Fibroblast of peridontal ligament (primary cell): ENCODE measurements around the gene SPDEF.

ENCODE experiments used
- DNase-seq: peaks from one replicate; pipeline ENCODE4 v3.0.0-alpha.2; 2010; ENCODE audit errors: extremely low read depth

SPDEF gene

GRCh38 chr6:34544776-34545471 lies 11.2 kb downstream of the SPDEF start:
- no peak for DNase-seq

DNA sequence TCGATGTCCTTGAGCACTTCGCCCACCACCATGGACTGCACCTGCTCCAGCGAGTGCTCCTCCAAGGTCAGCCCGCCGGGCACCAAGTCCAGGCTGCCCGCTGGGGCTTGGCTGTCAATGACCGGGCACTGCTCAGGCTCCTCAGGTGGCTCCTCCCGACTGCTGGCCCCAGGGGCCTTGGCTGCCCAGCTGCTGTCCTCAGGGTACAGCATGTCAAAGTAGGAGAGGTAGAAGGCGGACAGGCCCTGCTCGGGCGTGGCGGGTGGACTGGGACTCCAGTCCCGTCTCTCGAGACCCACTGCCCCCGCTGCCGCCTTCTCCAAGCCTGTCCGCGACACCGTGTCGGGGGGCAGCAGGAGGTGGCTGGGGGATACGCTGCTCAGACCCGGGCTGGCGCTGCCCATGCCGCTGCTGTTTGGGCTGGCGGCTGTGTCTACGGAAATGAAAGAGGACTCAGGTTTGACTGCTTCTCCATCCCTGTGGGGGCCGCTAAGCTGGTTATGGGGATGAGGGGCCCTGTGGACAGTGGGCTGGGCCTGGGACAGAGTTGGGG lies 12.0 kb downstream of the SPDEF start:
- no peak for DNase-seq

- DNase-seq = peak; percentile 34
Measured at GRCh38 chr6:34543421-34543820, 12.7 kb downstream of the SPDEF start.

GRCh38 chr6:34540841-34541240 lies 15.3 kb downstream of the SPDEF start:
- DNase-seq = no peak

DNA sequence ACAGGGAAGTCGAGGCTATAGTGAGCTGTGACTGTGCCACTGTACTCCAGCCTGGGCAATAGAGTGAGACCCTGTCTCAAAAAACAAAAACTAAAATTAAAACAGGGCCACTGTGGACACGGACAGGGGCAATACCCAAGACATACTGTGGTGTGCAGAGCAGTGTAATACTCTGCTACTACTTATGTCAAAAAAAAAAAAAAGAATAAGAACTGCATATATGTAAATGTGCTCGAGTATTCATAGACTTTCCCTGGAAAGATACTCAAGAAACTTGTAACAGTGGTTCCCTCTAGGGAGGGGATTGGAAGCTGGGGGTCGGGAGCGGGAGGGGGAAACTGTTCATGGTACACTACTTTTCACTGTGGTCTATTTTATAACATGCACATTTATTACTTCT lies 15.9 kb downstream of the SPDEF start:
- no peak for DNase-seq

DNA sequence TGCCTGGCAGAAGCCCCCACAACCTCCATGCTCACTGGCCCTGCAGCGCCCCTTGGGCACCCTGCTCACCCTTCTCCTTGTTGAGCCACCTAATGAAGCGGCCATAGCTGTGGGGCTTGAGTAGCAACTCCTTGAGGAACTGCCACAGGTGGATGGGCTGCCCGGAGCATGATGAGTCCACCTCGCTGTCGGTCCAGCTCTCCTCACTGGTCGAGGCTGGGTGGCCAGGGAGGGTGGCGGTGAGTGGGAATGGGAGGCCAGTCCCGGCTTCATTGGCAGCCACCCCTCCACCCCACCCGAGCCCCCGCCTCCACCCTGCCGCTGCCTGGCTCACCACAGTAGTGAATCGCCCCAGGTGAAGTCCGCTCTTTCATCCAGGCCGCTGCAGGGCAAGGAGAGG lies 16.9 kb downstream of the SPDEF start:
- DNase-seq = no peak

GRCh38 chr6:34538581-34538980 lies 17.5 kb downstream of the SPDEF start:
- no peak for DNase-seq

DNA sequence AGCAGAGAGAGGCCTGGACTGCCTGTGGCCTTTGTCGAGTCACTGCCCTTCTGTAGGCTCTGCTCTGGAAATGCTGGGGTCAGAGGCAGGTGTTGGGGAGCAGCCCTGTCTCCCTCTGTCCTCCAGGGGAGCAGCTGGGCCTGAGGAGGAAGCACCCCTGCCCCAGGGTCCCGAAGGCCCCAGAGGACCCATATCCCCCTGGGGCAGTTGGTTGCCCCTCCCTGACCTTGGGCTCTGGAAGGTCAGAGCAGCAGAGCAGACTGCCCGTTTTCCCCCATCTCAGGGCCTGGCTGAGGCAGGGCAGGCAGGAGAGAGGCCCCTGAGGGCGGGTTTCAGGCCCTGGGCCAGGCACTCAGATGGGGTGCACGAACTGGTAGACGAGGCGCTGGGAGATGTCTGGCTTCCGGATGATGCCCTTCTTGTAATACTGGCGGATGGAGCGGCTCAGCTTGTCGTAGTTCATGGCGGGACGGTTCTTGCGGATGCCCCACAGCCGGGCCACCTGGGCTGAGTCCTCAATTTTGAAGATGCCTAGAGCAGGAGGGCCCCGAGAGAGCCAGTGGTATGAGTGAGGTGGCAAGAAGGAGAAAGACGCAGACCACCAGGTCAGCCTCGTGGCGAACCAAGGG lies 18.1 kb downstream of the SPDEF start:
- no peak for DNase-seq

DNA sequence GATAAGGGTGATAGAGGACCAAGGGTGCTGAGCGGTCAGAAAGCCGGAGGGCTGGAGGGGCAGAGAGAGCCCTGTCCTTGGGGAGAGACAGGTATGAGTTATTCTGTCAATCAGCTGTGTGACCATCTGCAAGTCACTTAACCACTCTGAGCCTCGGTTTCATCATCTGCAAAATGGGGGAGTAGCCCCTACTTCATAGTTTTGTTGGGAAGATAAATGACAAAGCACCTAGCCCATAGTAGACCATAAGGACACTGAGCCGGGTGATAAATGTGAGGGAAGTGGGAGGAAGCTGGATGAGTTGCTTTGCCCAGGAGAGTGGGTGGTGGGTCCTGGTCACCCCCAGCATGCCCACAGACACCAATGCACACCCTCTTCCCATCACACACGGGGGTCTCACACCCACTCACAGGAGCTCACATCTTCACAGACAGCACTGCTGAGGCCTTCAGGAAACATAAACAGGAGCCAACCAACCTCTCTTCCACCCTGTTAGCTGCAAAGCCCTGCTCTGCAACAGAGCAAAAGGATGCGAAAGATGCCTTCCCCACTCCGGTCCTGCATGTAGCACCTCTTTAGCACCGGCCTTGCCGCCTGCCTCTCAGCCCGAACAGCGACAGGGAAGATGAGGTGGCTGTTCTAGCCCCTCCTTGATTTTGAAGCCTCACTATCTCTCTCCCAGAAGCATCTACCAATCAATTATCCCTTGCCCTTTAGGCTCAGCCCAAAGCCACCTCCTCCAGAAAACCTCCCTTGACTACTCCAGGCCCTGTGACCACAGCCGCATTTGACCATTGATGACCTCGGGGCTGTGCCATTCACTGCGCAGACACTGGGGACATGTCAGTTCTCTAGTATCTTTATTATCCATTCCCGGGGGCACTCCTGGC lies 18.9 kb downstream of the SPDEF start:
- DNase-seq = no peak

- DNase-seq = no peak
Measured at GRCh38 chr6:34536251-34536958, 19.7 kb downstream of the SPDEF start.

- DNase-seq = no peak
Measured at GRCh38 chr6:34535646-34536045, 20.5 kb downstream of the SPDEF start.

- DNase-seq = no peak
Measured at GRCh38 chr6:34535199-34535598, 20.9 kb downstream of the SPDEF start.

DNA sequence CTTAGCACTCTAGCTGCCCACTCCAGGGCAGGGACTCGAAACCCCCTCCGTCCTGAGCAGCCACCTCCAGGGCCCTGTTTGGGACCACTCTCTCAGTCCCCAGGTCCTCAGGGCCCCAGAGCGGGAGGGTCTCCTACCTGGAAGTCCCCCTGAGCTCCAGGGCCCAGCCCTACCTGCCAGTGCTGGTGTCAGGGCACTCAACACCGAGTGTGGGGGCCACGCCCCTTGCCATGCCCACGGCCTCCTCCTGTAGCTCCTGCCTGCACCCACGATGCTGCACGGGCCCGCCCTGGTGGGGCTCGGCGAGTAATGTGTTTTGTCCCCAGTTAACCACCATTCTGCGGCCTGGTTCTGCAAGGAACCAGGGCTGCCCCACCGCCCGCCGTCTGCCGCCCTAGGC lies 21.5 kb downstream of the SPDEF start:
- no peak for DNase-seq

DNA sequence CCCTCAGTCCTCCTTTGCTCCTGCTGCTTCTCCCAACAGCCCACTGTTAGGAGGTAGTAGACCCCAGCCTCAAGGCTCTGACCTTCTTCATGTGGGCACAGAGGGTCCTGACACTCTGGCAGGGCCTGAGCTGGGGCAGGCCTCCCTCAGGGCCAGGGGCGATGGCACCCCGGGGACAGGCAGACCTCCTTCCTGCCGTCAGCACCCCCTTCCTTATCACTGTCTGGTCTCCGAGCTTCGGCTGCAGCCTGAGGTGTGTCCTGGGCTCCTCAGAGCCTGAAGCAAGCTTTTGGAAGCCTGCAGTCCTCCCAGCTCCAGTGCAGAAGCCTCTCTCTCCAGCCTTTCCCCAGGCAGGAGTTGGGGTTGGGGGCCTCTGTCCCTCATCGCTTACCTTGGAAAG lies 22.0 kb downstream of the SPDEF start:
- no peak for DNase-seq

DNA sequence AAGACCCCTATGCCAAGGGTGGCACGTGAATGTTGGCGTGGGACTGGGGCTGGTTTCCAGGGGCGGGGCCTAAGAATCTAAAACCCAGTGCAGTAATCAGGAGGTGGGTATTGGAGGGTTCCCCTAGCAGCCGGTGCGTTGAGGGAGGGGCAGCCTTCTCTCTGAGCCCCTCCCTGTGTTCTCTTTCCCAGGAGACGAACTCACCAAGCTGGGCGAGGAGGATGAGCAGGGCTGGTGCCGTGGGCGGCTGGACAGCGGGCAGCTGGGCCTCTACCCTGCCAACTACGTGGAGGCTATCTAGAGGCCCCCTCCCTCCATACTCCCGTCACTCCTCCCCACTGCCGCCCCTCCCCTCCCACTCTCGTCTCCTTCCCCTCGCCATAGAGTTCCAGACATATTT lies 23.9 kb downstream of the SPDEF start:
- DNase-seq = no peak

DNA sequence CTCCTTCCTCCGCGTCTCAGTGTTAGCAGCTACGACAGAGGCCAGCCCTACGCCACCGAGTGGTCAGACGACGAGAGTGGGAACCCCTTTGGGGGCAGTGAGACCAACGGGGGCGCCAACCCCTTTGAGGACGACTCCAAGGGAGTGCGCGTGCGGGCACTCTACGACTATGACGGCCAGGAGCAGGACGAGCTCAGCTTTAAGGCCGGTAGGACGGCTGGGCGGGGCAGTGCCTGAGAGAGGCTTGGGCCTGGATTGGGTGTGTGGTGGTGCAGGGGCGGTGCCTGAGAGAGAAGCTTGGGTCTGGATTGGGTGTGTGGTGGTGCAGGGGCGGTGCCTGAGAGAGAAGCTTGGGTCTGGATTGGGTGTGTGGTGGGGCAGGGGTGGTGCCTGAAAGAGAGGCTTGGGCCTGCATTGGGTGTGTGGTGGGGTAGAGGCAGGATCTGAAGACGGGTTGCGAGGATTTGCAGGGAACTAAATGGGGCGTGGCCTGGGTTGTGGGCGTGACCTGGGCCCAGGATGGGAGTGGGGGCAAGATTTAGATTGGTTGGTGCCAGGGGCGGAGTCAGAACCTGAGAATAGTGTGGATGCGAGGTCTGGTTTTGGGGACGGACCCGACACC lies 24.4 kb downstream of the SPDEF start:
- DNase-seq = peak; percentile 88

DNA sequence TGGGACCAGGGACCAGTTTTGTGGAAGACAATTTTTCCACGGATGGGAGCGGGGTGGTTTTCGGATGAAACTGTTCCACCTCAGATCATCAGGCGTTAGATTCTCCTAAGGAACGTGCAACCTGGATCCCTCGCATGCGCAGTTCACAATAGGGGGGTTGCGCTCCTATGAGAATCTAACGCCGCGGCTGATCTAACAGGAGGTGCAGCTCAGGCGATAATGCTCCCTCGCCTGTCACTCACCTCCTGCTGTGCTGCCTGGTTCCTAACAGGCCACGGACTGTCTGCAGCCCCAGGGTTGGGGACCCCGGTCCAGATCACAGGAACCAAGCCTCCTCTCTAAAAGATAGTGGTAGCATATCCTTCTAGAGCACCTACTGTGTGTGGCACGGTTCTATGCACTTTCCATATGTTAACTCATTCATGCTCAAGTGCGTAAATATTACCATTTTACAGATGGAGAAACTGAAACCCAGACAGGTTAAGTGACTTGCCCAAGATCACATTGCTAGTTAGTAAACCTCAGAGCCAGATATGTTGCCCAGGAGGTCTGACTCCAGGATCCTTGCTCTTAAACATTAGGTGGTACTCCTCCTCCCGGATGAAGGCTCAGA lies 25.3 kb downstream of the SPDEF start:
- no peak for DNase-seq

DNA sequence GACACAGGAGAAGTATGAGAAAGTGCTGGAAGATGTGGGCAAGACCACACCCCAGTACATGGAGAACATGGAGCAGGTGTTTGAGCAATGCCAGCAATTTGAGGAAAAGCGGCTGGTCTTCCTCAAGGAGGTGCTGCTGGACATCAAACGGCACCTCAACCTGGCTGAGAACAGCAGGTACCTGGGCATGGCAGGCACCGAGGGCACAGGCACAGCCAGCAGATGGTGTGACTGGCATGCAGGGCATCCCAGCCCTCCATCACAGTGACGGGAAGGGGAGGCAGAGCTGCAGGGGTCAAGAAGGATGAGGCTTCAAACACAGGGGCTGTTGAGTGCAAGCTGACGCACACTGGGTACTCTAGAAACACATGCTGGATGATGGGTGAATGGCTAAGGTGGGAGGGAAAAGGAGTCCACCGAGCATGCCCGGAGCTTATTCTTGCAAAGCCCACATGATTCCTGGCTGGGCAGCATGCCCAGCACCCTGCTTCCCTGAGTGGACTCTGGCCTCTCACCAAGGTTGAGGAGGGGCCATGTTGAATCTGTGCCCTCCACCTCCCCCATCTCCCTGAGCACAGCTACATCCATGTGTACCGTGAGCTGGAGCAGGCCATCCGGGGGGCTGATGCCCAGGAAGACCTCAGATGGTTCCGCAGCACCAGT lies 26.3 kb downstream of the SPDEF start:
- no peak for DNase-seq

DNA sequence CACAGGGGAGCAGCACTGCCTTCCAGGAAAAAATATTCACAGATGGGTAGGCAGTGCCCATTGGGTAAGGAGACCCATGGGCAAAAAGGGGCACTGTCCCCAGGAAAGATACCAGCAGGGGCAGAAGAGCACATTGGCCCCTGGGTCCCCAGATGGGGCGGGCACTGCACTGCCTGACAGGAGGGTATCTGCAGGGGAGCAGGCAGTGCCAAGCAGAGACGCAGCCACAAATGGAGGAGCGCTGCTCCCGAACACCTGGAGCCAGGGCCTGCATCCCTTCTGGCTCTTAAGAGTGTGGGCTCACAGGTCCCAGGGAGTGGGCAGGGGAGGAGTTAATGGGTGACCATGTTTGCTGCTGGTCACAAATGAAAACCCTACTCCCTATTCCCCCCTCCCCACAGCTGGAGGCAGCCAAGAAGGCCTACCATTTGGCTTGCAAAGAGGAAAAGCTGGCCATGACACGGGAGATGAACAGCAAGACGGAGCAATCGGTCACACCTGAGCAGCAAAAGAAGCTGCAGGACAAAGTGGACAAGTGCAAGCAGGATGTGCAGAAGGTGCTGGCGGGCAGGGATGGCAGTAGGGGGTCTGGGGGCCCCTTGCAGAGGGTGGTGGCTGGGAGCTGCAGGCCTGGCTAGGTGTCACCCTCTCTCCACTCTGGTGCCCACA lies 27.0 kb downstream of the SPDEF start:
- DNase-seq = no peak
